Measurements from ENCODE around the gene BPIFB1.

The BPIFB1 gene

GRCh38 chr20:33334111-33334510 is 51.1 kb downstream of the BPIFB1 start:
- Histone ChIP-seq H3K4me3 (ENCODE audit: insufficient read depth, low read length, poor library complexity, severe bottlenecking) (no peak overlapping the region), H3K79me2 (ENCODE audit: insufficient read depth, low read length) (no peaks in the 10 kb centered on the region), H3K36me3 (ENCODE audit: low read length) (no peaks in the 10 kb centered on the region), H3F3A (ENCODE audit: insufficient read depth) (no peaks in the 10 kb centered on the region), H3K4me2 (ENCODE audit: low read depth, low read length, poor library complexity, severe bottlenecking) (no peak overlapping the region), H4K20me1 (ENCODE audit: low read depth, low read length) (no peaks in the 10 kb centered on the region), H3K9ac (ENCODE audit: low read length) (no peak overlapping the region), H2AFZ (ENCODE audit: low read depth, low read length, severe bottlenecking) (no peak overlapping the region), H3K27me3 (ENCODE audit: low read length) (no peaks in the 10 kb centered on the region), H3K9me3 (ENCODE audit: insufficient read depth, low read length) (no peaks in the 10 kb centered on the region), H3K9me2 (replicated peaks; ENCODE audit: insufficient read depth, low read length) (no peaks in the 10 kb centered on the region), H3K27ac (ENCODE audit: low read depth, low read length) (no peak overlapping the region)
- TF ChIP-seq EZH2phosphoT487 (conservative IDR thresholded peaks at IDR 0.05; ENCODE audit: low read length) (no peak), CTCF (IDR thresholded peaks at IDR 0.05; ENCODE audit: insufficient read depth, low read length, poor library complexity, severe bottlenecking) (no peak)

GRCh38 chr20:33336375-33336774 is 53.4 kb downstream of the BPIFB1 start:
- Histone ChIP-seq H3K4me3 (ENCODE audit: insufficient read depth, low read length, poor library complexity, severe bottlenecking) (no peak overlapping the region), H3K9me3 (ENCODE audit: insufficient read depth, low read length) (no peaks in the 10 kb centered on the region), H3K9me2 (replicated peaks; ENCODE audit: insufficient read depth, low read length) (no peaks in the 10 kb centered on the region), H3K36me3 (ENCODE audit: low read length) (no peaks in the 10 kb centered on the region), H4K20me1 (ENCODE audit: low read depth, low read length) (no peaks in the 10 kb centered on the region; the same call in 1 of the 2 replicates), H3K27ac (ENCODE audit: low read depth, low read length) (no peak overlapping the region), H3K27me3 (ENCODE audit: low read length) (no peaks in the 10 kb centered on the region), H3K9ac (ENCODE audit: low read length) (no peak overlapping the region), H3K79me2 (ENCODE audit: insufficient read depth, low read length) (no peaks in the 10 kb centered on the region), H2AFZ (ENCODE audit: low read depth, low read length, severe bottlenecking) (no peak overlapping the region), H3K4me2 (ENCODE audit: low read depth, low read length, poor library complexity, severe bottlenecking) (no peak overlapping the region), H3F3A (ENCODE audit: insufficient read depth) (no peaks in the 10 kb centered on the region)
- TF ChIP-seq EZH2phosphoT487 (conservative IDR thresholded peaks at IDR 0.05; ENCODE audit: low read length) (no peak), CTCF (IDR thresholded peaks at IDR 0.05; ENCODE audit: insufficient read depth, low read length, poor library complexity, severe bottlenecking) (no peak)

GRCh38 chr20:33337119-33337518 is 54.1 kb downstream of the BPIFB1 start:
- Histone ChIP-seq H2AFZ (ENCODE audit: low read depth, low read length, severe bottlenecking) (no peak overlapping the region), H3K27ac (ENCODE audit: low read depth, low read length) (no peak overlapping the region), H3K27me3 (ENCODE audit: low read length) (no peaks in the 10 kb centered on the region), H4K20me1 (ENCODE audit: low read depth, low read length) (no peaks in the 10 kb centered on the region; the same call in 1 of the 2 replicates), H3F3A (ENCODE audit: insufficient read depth) (no peaks in the 10 kb centered on the region), H3K4me3 (ENCODE audit: insufficient read depth, low read length, poor library complexity, severe bottlenecking) (no peak overlapping the region), H3K9ac (ENCODE audit: low read length) (no peak overlapping the region), H3K9me2 (replicated peaks; ENCODE audit: insufficient read depth, low read length) (no peaks in the 10 kb centered on the region), H3K79me2 (ENCODE audit: insufficient read depth, low read length) (no peaks in the 10 kb centered on the region), H3K36me3 (ENCODE audit: low read length) (no peaks in the 10 kb centered on the region), H3K9me3 (ENCODE audit: insufficient read depth, low read length) (no peaks in the 10 kb centered on the region), H3K4me2 (ENCODE audit: low read depth, low read length, poor library complexity, severe bottlenecking) (no peak overlapping the region)
- TF ChIP-seq CTCF (IDR thresholded peaks at IDR 0.05; ENCODE audit: insufficient read depth, low read length, poor library complexity, severe bottlenecking): no peak
- TF ChIP-seq EZH2phosphoT487 (conservative IDR thresholded peaks at IDR 0.05; ENCODE audit: low read length): no peak
